ENCODE data around the gene DMD. TPM values are rescaled to one million over a fixed set of nuclear protein-coding genes. Genes with fewer than 3 reads are reported as not detected.

Gene DMD
- total RNA-seq, 1 experiment from 2014 or later, result 25.3 TPM

GRCh38 chrX:32662516-32662915, 548.8 kb downstream of the DMD start:
- Histone ChIP-seq H2AFZ (no peak overlapping the region), H3K4me2 (no peak overlapping the region), H4K20me1 (ENCODE audit: insufficient read depth) (no peaks in the 10 kb centered on the region), H3K9me2 (ENCODE audit: insufficient read depth) (no peaks in the 10 kb centered on the region), H3K27ac (no peak overlapping the region), H3K27me3 (ENCODE audit: insufficient read depth, low read depth) (no peaks in the 10 kb centered on the region), H3K79me2 (ENCODE audit: low read depth) (no peaks in the 10 kb centered on the region), H3K9me3 (ENCODE audit: insufficient read depth, low read depth) (no peaks in the 10 kb centered on the region), H3K4me3 (no peak overlapping the region), H3K4me1 (replicated peaks; ENCODE audit: insufficient read depth) (no peaks in the 10 kb centered on the region), H3K36me3 (ENCODE audit: low read depth) (no peaks in the 10 kb centered on the region), H3F3A (ENCODE audit: insufficient read depth, low read depth) (no peaks in the 10 kb centered on the region)
- BruUV-seq (replicated peaks), result no TSS peak
- no peak for DNase-seq
- intact Hi-C loops (cut with micrococcal nuclease; ENCODE audit: unreplicated experiment), result no loop called here
- CTCF ChIA-PET, result no interaction called here
- POLR2A ChIA-PET (ENCODE audit: unreplicated experiment), result no interaction called here
- TF ChIP-seq EZH2 (IDR thresholded peaks at IDR 0.05; ENCODE audit: low read depth), result no peak
- TF ChIP-seq CTCF (conservative IDR thresholded peaks at IDR 0.05), result no peak

DNA sequence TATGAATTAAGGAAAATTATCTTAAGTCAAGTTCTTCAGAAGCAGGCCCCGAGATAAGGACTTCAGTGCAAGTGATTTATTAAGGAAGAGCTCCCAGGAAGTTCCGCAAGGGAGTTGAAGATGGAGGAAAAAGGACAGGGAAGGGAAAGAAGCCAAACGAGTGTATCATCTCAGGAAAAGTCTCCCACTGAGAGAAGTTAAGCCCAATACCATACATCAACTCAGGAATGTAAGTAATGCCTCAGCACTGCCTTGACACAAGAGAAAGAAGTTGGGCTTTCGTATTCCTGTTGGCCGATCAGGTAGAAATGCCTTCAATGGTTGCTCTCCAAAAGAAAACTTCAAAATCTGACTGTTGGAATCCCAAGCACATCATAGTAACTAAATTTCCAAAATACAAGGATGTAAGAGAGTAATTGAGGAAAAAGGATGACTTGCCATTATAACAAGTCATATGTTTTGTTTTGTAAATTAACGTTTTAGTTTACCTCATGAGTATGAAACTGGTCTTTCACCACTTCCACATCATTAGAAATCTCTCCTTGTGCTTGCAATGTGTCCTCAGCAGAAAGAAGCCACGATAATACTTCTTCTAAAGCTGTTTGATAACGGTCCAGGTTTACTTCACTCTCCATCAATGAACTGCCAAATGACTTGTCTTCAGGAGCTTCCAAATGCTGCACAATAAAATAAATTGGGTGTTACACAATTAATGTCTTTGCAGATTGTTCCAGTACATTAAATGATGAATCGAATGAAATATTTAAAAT, 566.7 kb downstream of the DMD start:
- TF ChIP-seq CTCF (conservative IDR thresholded peaks at IDR 0.05) (no peak), EZH2 (IDR thresholded peaks at IDR 0.05; ENCODE audit: low read depth) (no peak)

GRCh38 chrX:32642283-32642682, 569.1 kb downstream of the DMD start:
- intact Hi-C loops (cut with micrococcal nuclease; ENCODE audit: unreplicated experiment), result no loop called here
- no peak overlapping the region for H3K4me3 ChIP-seq
- DNase-seq, result no peak

More for the DNA sequence above, 566.7 kb downstream of the DMD start:
- ChIA-PET CTCF (no interaction called here), POLR2A (ENCODE audit: unreplicated experiment) (no interaction called here)
- no peaks in the 10 kb centered on the region for H3F3A ChIP-seq (ENCODE audit: insufficient read depth, low read depth)
- H3K27me3 ChIP-seq (ENCODE audit: insufficient read depth, low read depth), result no peaks in the 10 kb centered on the region
- no peak overlapping the region for H3K27ac ChIP-seq
- H3K4me2 ChIP-seq, result no peak overlapping the region
- H3K9me3 ChIP-seq (ENCODE audit: insufficient read depth, low read depth), result no peaks in the 10 kb centered on the region
- BruUV-seq (replicated peaks), result no TSS peak
- no peaks in the 10 kb centered on the region for H3K36me3 ChIP-seq (ENCODE audit: low read depth)
- H4K20me1 ChIP-seq (ENCODE audit: insufficient read depth), result no peaks in the 10 kb centered on the region
- no peaks in the 10 kb centered on the region for H3K79me2 ChIP-seq (ENCODE audit: low read depth)
- no peak for DNase-seq
- intact Hi-C loops (cut with micrococcal nuclease; ENCODE audit: unreplicated experiment), result no loop called here
- no peaks in the 10 kb centered on the region for H3K9me2 ChIP-seq (ENCODE audit: insufficient read depth)
- no peak overlapping the region for H3K4me3 ChIP-seq
- no peaks in the 10 kb centered on the region for H3K4me1 ChIP-seq (replicated peaks; ENCODE audit: insufficient read depth)
- H2AFZ ChIP-seq, result no peak overlapping the region

More at GRCh38 chrX:32642283-32642682, 569.1 kb downstream of the DMD start:
- no peaks in the 10 kb centered on the region for H3F3A ChIP-seq (ENCODE audit: insufficient read depth, low read depth)
- no peaks in the 10 kb centered on the region for H3K79me2 ChIP-seq (ENCODE audit: low read depth)
- H3K9me3 ChIP-seq (ENCODE audit: insufficient read depth, low read depth), result no peaks in the 10 kb centered on the region
- TF ChIP-seq CTCF (conservative IDR thresholded peaks at IDR 0.05) (no peak), EZH2 (IDR thresholded peaks at IDR 0.05; ENCODE audit: low read depth) (no peak)
- no peaks in the 10 kb centered on the region for H3K4me1 ChIP-seq (replicated peaks; ENCODE audit: insufficient read depth)
- no peak overlapping the region for H3K27ac ChIP-seq
- H3K9me2 ChIP-seq (ENCODE audit: insufficient read depth), result no peaks in the 10 kb centered on the region
- POLR2A ChIA-PET (ENCODE audit: unreplicated experiment), result interaction anchor here (0.6 kb wide), 1 partner anchor 82 kb away, joined by 3 read pairs; no protein-coding TSS in a partner anchor
- CTCF ChIA-PET, result no interaction called here
- no TSS peak for BruUV-seq (replicated peaks)
- H3K36me3 ChIP-seq (ENCODE audit: low read depth), result no peaks in the 10 kb centered on the region
- H4K20me1 ChIP-seq (ENCODE audit: insufficient read depth), result no peaks in the 10 kb centered on the region
- no peak overlapping the region for H2AFZ ChIP-seq
- H3K27me3 ChIP-seq (ENCODE audit: insufficient read depth, low read depth), result no peaks in the 10 kb centered on the region
- H3K4me2 ChIP-seq, result no peak overlapping the region
